ENCODE data around the gene UPP2.

UPP2 gene

GRCh38 chr2:158112992-158113391 lies 11.3 kb downstream of the UPP2 start:
- DNase-seq, result no peak

GRCh38 chr2:158113741-158114295 lies 12.1 kb downstream of the UPP2 start:
- DNase-seq, result no peak

GRCh38 chr2:158114516-158114915 lies 12.8 kb downstream of the UPP2 start:
- no peak for DNase-seq

GRCh38 chr2:158115202-158115767 lies 13.6 kb downstream of the UPP2 start:
- no peak for DNase-seq

GRCh38 chr2:158116936-158117335 lies 15.3 kb downstream of the UPP2 start:
- DNase-seq, result no peak

GRCh38 chr2:158120102-158120501 lies 18.4 kb downstream of the UPP2 start:
- no peak for DNase-seq

- DNase-seq, result no peak
Observed at GRCh38 chr2:158120664-158121641, 19.3 kb downstream of the UPP2 start.

GRCh38 chr2:158124896-158125295 lies 23.2 kb downstream of the UPP2 start:
- no peak for DNase-seq

- DNase-seq, result no peak
Observed at GRCh38 chr2:158125756-158126498, 24.3 kb downstream of the UPP2 start.

GRCh38 chr2:158127380-158127804 lies 25.7 kb downstream of the UPP2 start:
- DNase-seq, result no peak

- DNase-seq, result no peak
Observed at GRCh38 chr2:158128168-158128973, 26.7 kb downstream of the UPP2 start.

GRCh38 chr2:158129037-158129436 lies 27.4 kb downstream of the UPP2 start:
- no peak for DNase-seq

- no peak for DNase-seq
Observed at GRCh38 chr2:158130832-158131473, 29.3 kb downstream of the UPP2 start.

- DNase-seq, result no peak
Observed at GRCh38 chr2:158131483-158131912, 29.8 kb downstream of the UPP2 start.

GRCh38 chr2:158131919-158132566 lies 30.4 kb downstream of the UPP2 start:
- no peak for DNase-seq

- no peak for DNase-seq
Observed at GRCh38 chr2:158134055-158134454, 32.4 kb downstream of the UPP2 start.

GRCh38 chr2:158134655-158135054 lies 33.0 kb downstream of the UPP2 start:
- DNase-seq, result no peak

- no peak for DNase-seq
Observed at GRCh38 chr2:158135096-158135495, 33.4 kb downstream of the UPP2 start.

GRCh38 chr2:158138255-158138654 lies 36.6 kb downstream of the UPP2 start:
- DNase-seq, result no peak

- no peak for DNase-seq
Observed at GRCh38 chr2:158140201-158140600, 38.5 kb downstream of the UPP2 start.

GRCh38 chr2:158142165-158142564 lies 40.5 kb downstream of the UPP2 start:
- no peak for DNase-seq

Data from CD4-positive, alpha-beta T cell treated with Interleukin-1 beta for 1 hour (primary cell).